ENCODE measurements around the gene FAM163A.

- TF ChIP-seq POLR2AphosphoS5 (IDR thresholded peaks at IDR 0.05) (no peak), EP300 (IDR thresholded peaks at IDR 0.05) (no peak)
Observed at GRCh38 chr1:179825798-179826460, 82.8 kb downstream of the FAM163A start.
